SK-N-SH (cell line): ENCODE results near the gene ARCN1.
"Not testable (repeated sequence)": the region's sequence is repeated elsewhere in the genome, so short reads cannot be mapped to it uniquely, and the experiment has no call there.

Experiments
- GABPA ChIP-seq: IDR thresholded peaks from 2 replicates; pipeline ENCODE4 v1.4.0; 2012; ENCODE audit warnings: low read depth, mild to moderate bottlenecking
- JUND ChIP-seq: IDR thresholded peaks from 2 replicates; pipeline ENCODE4 v1.4.0; 2012
- MXI1 ChIP-seq: IDR thresholded peaks from 2 replicates; pipeline ENCODE4 v1.6.1; 2012; ENCODE audit warnings: mild to moderate bottlenecking, low read depth, low read length, improper control_type of control experiment
- POLR2AphosphoS5 ChIP-seq: IDR thresholded peaks from 2 replicates; pipeline ENCODE4 v1.6.1; 2012; ENCODE audit warnings: low read depth, low read length
- RAD21 ChIP-seq: IDR thresholded peaks from 2 replicates; pipeline ENCODE4 v1.6.1; 2012; ENCODE audit warnings: mild to moderate bottlenecking, low read length
- RXRA ChIP-seq: IDR thresholded peaks from 2 replicates; pipeline ENCODE4 v1.4.0; 2012; ENCODE audit warnings: low read depth, mild to moderate bottlenecking, borderline replicate concordance
- TAF1 ChIP-seq: IDR thresholded peaks from 2 replicates; pipeline ENCODE4 v1.6.1; 2012; ENCODE audit warnings: low read depth, mild to moderate bottlenecking, low read length, moderate library complexity, borderline replicate concordance
- TF ChIP-seq, protein P1 (sequence below): fragments of 200-600 bp; sonication (generic); IDR thresholded peaks from 2 replicates; pipeline ENCODE4 v1.6.1; 2017; ENCODE audit warnings: antibody characterized with exemption, mild to moderate bottlenecking, moderate library complexity

DNA sequence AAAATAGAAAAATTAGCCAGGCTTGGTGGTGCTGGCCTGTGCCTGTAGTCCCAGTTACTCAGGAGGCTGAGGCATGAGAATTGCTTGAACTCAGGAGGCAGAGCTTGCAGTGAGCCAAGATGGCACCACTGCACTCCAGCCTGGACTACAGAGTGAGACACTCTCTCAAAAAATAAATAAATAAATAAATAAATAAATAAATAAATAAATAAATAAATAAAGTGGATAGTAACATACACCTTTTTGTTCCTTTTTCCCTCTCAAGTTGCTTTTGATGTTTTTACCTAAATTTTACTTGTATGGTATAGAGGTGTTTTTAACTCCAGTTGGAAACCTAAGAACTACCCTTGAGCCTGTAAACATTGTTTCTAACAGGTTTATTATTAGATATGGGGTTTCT, 5.8 kb downstream of the ARCN1 start:
- TF ChIP-seq, protein P1, sequence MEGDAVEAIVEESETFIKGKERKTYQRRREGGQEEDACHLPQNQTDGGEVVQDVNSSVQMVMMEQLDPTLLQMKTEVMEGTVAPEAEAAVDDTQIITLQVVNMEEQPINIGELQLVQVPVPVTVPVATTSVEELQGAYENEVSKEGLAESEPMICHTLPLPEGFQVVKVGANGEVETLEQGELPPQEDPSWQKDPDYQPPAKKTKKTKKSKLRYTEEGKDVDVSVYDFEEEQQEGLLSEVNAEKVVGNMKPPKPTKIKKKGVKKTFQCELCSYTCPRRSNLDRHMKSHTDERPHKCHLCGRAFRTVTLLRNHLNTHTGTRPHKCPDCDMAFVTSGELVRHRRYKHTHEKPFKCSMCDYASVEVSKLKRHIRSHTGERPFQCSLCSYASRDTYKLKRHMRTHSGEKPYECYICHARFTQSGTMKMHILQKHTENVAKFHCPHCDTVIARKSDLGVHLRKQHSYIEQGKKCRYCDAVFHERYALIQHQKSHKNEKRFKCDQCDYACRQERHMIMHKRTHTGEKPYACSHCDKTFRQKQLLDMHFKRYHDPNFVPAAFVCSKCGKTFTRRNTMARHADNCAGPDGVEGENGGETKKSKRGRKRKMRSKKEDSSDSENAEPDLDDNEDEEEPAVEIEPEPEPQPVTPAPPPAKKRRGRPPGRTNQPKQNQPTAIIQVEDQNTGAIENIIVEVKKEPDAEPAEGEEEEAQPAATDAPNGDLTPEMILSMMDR, result not testable (repeated sequence)
- not testable (repeated sequence) for TF ChIP-seq MXI1, JUND, RAD21, GABPA, TAF1, POLR2AphosphoS5, RXRA
